Adrenal gland (tissue), 12 donors: ENCODE measurements around the gene KRTAP5-4. TPM values are rescaled to one million over a fixed set of nuclear protein-coding genes. Genes with fewer than 3 reads are reported as not detected.
"Not testable (repeated sequence)": the region's sequence is repeated elsewhere in the genome, so short reads cannot be mapped to it uniquely, and the experiment has no call there.

ENCODE experiments used
- DNase-seq, 7 donors: peaks; one replicate each; pipeline ENCODE4 v3.0.0-alpha.2; 2019 to 2020
- H3K27ac ChIP-seq, 5 donors: fragments of 200-600 bp; sonication (generic) in 4 of 5; 1 replicate in 3 of 5; 2 replicates in 2 of 5; pipeline versions ENCODE4 v1.5.1 to v1.8.0; 2016 to 2020; ENCODE audit warnings: mild to moderate bottlenecking in 1 of 5
- H3K27me3 ChIP-seq: fragments of 200-600 bp; 2 replicates; pipeline ENCODE4 v1.8.0; 2021
- H3K36me3 ChIP-seq, 2 donors: fragments of 200-600 bp; replicated peaks in 1 of 2; 1 replicate in 1 of 2; 2 replicates in 1 of 2; pipeline versions ENCODE4 v1.5.1 to v1.8.0; 2018 to 2022
- H3K4me1 ChIP-seq, 2 donors: fragments of 200-600 bp; replicated peaks in 1 of 2; 1 replicate in 1 of 2; 2 replicates in 1 of 2; pipeline versions ENCODE4 v1.5.1 to v1.8.0; 2018 to 2021
- H3K4me3 ChIP-seq, 4 donors: fragments of 200-600 bp; sonication (generic) in 3 of 4; one replicate each; pipeline ENCODE4 v1.5.1; 2016 to 2018
- H3K9me3 ChIP-seq, 3 donors: fragments of 200-600 bp; sonication (generic) in 1 of 3; replicated peaks in 1 of 3; 1 replicate in 2 of 3; 2 replicates in 1 of 3; pipeline versions ENCODE4 v1.5.1 to v1.8.0; 2016 to 2021
- CTCF ChIP-seq, 6 experiments: fragments of 450-650 bp in 4 of 6; fragments of 200-600 bp in 2 of 6; sonication (generic) in 1 of 6; IDR thresholded peaks; 1 replicate in 5 of 6; 2 replicates in 1 of 6; pipeline versions ENCODE4 v1.5.1 to v1.8.0; 2016 to 2021; ENCODE audit warnings: antibody characterized with exemption in 6 of 6, mild to moderate bottlenecking in 2 of 6, moderate library complexity in 1 of 6
- POLR2A ChIP-seq, 2 donors: fragments of 450-650 bp; IDR thresholded peaks; one replicate each; pipeline ENCODE4 v1.6.1; 2017; ENCODE audit warnings: antibody characterized with exemption in 2 of 2, mild to moderate bottlenecking in 2 of 2, moderate library complexity in 1 of 2
- WGBS, 4 donors: extraction: QIAGEN DNeasy Blood & Tissue Kit in 2 of 4; methylation state at CpG; one replicate each; pipeline versions ENCODE4 v1.1.5 to v1.1.7; 2013 to 2017; 5-methylcytosine and 5-hydroxymethylcytosine counted together
- intact Hi-C, 2 donors: fragments of 100-400 bp; cut with DNase I; formaldehyde crosslinking; loops; one replicate each; pipeline versions ENCODE4 v1.14.1 to v1.15.0; 2022 to 2023
- polyA plus RNA-seq, 3 donors: library from polyadenylated mRNA; stranded (reverse); fragments of 200-250 nt in 2 of 3; fragments of 350-450 nt in 1 of 3; fragmentation: Illumina TruSeq in 1 of 3; extraction: RNeasy Lipid Tissue Mini Kit (QIAGEN cat#74804) in 1 of 3; gene quantifications; one replicate each; pipeline ENCODE4 v1.2.3, GENCODE V29; 2013 to 2014
- total RNA-seq, 9 donors: library from RNA; depleted of rRNA in 4 of 9; stranded (reverse); fragments of >200 nt in 4 of 9; fragments of 120-200 nt in 1 of 9; fragmentation: NEBNext Ultra II Directional in 1 of 9; extraction: Animal tissue kit (Norgen Biotek cat#: 25700) in 1 of 9; gene quantifications; one replicate each; pipeline versions ENCODE4 v1.1.0 to v1.2.4, GENCODE V29; 2013 to 2023
- donor health status: healthy with polysubstance abuse.
- donor health status: Bipolar disorder and iron deficiency.
- donor health status: DM: yes; HTN: yes; CAD: no.
- donor health status: DM: no; HTN: no; CAD: no.
- donor health status: DM: no; HTN: no; CAD: no.
- donor health status: DM: yes; HTN: yes; CAD: no.

Gene KRTAP5-4
- total and polyA plus RNA-seq, 12 donors = not detected

GRCh38 chr11:1647901-1648652 is 26.1 kb upstream of the KRTAP5-4 start:
- WGBS, 4 donors = 90 to 92% (median 92%) methylated on average over 15 to 35 of the region's 35 CpGs
- peaks cover 0 to 6% of the 10 kb centered on the region in 2 donors for H3K4me1 ChIP-seq
- no peak overlapping the region for H3K27ac ChIP-seq
- no peaks in the 10 kb centered on the region for H3K36me3 ChIP-seq
- no peak for TF ChIP-seq CTCF (IDR thresholded peaks at IDR 0.05)
- no peaks in the 10 kb centered on the region for H3K27me3 ChIP-seq
- no peak overlapping the region for H3K4me3 ChIP-seq
- intact Hi-C loops = loop anchor here in 1 of 2 donors (10.0 kb wide), 1 partner anchor 507 kb away; no protein-coding TSS in a partner anchor
- DNase-seq = no peak
- no peaks in the 10 kb centered on the region for H3K9me3 ChIP-seq

- DNase-seq, H3K27me3 ChIP-seq, H3K4me3 ChIP-seq, H3K36me3 ChIP-seq, H3K4me1 ChIP-seq, H3K27ac ChIP-seq, H3K9me3 ChIP-seq: not testable (repeated sequence)
- WGBS, 4 donors = 78 to 92% (median 91%) methylated on average over 10 of the region's 10 CpGs
- intact Hi-C loops = loop anchor here in 1 of 2 donors (10.0 kb wide), 1 partner anchor 508 kb away; no protein-coding TSS in a partner anchor
Observed at GRCh38 chr11:1646540-1646939, 24.6 kb upstream of the KRTAP5-4 start.

GRCh38 chr11:1645357-1645821 is 23.5 kb upstream of the KRTAP5-4 start:
- Histone ChIP-seq H3K27ac (no peak overlapping the region), H3K36me3 (no peaks in the 10 kb centered on the region), H3K4me1 (no peaks in the 10 kb centered on the region), H3K9me3 (no peaks in the 10 kb centered on the region), H3K4me3 (no peak overlapping the region), H3K27me3 (no peaks in the 10 kb centered on the region)
- no peak for DNase-seq
- 72 to 85% (median 74%) methylated on average over 8 to 12 of the region's 12 CpGs for WGBS, 4 donors
- intact Hi-C loops = loop anchor here in 1 of 2 donors (10.0 kb wide), 1 partner anchor 509 kb away; no protein-coding TSS in a partner anchor
- no peak for TF ChIP-seq CTCF (IDR thresholded peaks at IDR 0.05)
- no peak for TF ChIP-seq POLR2A (IDR thresholded peaks at IDR 0.05)

GRCh38 chr11:1644601-1645356 is 22.8 kb upstream of the KRTAP5-4 start:
- no peak for DNase-seq
- TF ChIP-seq POLR2A (IDR thresholded peaks at IDR 0.05) (no peak), CTCF (IDR thresholded peaks at IDR 0.05) (no peak)
- no peaks in the 10 kb centered on the region for H3K36me3 ChIP-seq
- no peaks in the 10 kb centered on the region for H3K4me1 ChIP-seq
- H3K27me3 ChIP-seq = peaks cover 3% of the 10 kb centered on the region
- H3K9me3 ChIP-seq = no peaks in the 10 kb centered on the region
- H3K27ac ChIP-seq = no peak overlapping the region
- intact Hi-C loops = loop anchor here in 1 of 2 donors (10.0 kb wide), 1 partner anchor 510 kb away; no protein-coding TSS in a partner anchor
- H3K4me3 ChIP-seq = no peak overlapping the region
- 79 to 86% (median 81%) methylated on average over 17 to 20 of the region's 20 CpGs for WGBS, 4 donors
